Measurements from ENCODE around the gene GJB2.

Gene GJB2

DNA sequence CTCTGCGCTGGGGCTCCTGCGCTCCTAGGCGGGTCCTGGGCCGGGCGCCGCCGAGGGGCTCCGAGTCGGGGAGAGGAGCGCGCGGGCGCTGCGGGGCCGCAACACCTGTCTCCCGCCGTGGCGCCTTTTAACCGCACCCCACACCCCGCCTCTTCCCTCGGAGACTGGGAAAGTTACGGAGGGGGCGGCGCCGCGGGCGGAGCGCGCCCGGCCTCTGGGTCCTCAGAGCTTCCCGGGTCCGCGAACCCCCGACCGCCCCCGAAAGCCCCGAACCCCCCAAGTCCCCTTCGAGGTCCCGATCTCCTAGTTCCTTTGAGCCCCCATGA, at the start of gene GJB2:
Gene GJB2 (minus strand): TSS at position 103 of the 326 bp plus-strand sequence. CDS start 3,357 bp downstream, outside the sequence.
- Mint-ChIP-seq H3K27ac (no peak within 1 kb of the TSS), H3K36me3 (ENCODE audit: low read depth) (peaks cover 6% of the 10 kb centered on the region), H3K27me3 (peaks cover 60% of the 10 kb centered on the region), H3K4me1 (ENCODE audit: low read depth) (peaks cover 47% of the 10 kb centered on the region), H3K4me3 (peak within 1 kb of the TSS; percentile 78), H3K9me3 (peaks cover 8% of the 10 kb centered on the region)
- intact Hi-C loops (cut with micrococcal nuclease): loop anchor here (10.0 kb wide), 3 partner anchors 232 to 512 kb away; partner anchors contain the start of gene IL17D

DNA sequence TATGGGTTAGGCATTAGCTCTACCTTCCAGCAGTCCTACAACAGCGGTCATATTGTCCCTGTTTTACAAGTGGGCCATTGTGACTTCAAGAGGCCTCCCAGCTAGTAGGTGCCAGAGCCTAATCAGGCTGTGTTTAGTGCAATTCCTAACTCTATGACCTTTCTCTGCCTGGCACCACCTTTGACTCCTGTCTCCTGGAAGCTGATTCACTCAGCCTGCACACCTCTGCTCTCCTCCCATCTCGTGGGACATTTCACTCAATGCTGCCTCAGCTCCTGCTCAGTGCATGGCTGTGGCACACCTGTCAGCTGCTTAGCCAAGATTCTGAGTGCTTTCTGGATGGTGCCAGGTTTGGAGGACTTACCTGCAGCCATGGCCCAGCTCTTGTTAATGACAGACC, 48.9 kb upstream of the GJB2 start:
- intact Hi-C loops (cut with micrococcal nuclease): no loop called here
- Mint-ChIP-seq H3K9me3 (no peaks in the 10 kb centered on the region), H3K27me3 (peaks cover 20% of the 10 kb centered on the region), H3K4me1 (ENCODE audit: low read depth) (peaks cover 7% of the 10 kb centered on the region), H3K36me3 (ENCODE audit: low read depth) (no peaks in the 10 kb centered on the region), H3K27ac (no peak overlapping the region), H3K4me3 (no peak overlapping the region)

DNA sequence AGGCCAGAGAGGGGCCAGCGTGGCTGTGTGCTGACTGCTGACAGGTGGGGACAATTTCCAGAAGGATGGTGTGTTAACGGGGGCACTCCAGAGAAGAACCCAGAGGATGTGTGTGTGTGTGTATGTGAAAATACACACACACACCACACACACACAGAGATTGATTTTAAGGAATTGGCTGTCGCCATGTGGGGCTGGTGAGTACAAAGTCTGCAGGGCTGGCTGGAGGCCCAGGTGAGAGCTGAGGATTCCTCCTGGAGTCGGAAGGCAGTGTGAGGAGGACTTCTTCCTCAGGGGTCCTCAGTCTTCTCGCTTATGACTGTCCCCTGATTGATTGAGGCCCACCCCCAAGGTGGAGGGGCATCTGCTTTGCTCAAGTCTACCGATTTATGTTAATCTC, 47.0 kb upstream of the GJB2 start:
- Mint-ChIP-seq H3K4me1 (ENCODE audit: low read depth) (peaks cover 6% of the 10 kb centered on the region), H3K27me3 (peaks cover 26% of the 10 kb centered on the region), H3K27ac (no peak overlapping the region), H3K4me3 (no peak overlapping the region), H3K36me3 (ENCODE audit: low read depth) (no peaks in the 10 kb centered on the region), H3K9me3 (no peaks in the 10 kb centered on the region)
- intact Hi-C loops (cut with micrococcal nuclease): no loop called here

DNA sequence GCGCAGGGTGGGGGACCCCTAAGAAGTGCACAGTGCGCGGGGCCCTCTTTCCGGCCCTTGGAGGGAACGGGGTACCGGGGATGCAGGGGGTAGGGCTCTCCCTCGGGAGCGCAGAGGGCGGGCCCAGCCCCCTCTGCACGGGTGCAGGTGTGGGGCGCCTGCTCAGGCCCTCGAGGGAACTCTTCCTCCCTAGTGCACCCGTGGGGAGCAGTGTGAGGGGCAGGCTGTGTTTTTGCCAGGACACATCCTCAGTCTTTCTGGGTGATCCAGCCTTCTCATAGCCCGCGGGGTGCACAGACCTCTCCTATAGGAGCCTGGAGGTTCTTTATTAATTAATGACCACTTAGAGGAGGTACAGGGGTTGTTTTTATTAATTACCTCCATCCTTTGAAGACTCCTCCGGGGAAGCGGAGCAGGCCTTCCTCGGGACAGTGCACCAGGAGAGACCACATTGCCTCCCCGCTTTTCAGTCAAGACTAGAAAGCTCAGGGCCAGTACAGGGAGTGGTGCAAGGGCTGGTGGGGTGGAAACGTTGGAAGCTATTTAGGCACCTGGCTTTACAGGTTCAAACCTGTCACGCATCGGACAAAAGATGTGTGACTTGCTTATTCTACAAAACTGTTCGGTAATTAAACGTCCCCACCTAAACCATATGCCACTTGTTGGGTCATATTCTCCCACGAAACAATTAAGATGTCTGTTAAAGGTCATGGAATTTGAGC, 40.0 kb upstream of the GJB2 start:
- Mint-ChIP-seq H3K27ac (no peak overlapping the region), H3K36me3 (ENCODE audit: low read depth) (no peaks in the 10 kb centered on the region), H3K9me3 (no peaks in the 10 kb centered on the region), H3K4me1 (ENCODE audit: low read depth) (peaks cover 10% of the 10 kb centered on the region), H3K27me3 (peaks cover 57% of the 10 kb centered on the region), H3K4me3 (peak overlapping the region; percentile 37)
- intact Hi-C loops (cut with micrococcal nuclease): no loop called here

DNA sequence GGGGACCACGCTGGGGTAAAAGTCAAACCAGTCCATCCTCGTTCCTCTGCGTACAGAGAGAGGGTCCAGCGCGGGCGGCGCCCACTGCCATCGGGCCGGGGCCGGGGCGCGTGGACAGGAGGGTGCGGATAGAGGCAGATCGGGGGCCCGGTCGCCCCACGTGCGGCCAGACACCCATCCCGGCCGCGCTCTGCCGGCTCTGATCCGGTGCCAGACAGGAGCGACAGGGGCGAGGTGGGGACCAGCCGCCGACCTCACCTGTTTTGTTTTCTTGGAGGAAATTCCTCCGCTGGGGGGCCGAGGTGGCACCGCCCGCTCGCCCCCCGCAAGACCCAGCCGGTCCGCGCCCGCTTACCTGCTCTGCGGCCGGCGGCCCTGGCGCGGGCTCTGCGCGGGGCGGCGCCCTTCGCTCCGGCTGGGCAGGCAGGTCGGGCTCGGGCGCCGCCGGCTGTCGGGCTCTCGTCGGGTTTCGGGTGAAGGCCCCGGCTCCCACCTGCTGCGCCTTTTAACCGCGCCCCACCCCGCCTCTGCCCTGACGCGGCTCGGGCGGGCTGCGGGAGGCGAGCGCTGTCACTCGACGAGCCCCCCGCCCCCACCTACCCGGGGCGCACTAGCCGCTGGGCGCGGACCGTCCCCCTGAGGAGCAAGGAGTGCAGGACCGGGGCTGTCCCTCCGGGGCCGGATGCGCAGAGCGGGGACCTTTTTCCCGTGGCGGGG, 39.3 kb upstream of the GJB2 start, which contains the start of gene GJB6:
Gene GJB6 (minus strand): TSS at position 481 of the 717 bp plus-strand sequence. CDS start 8,839 bp downstream, outside the sequence.
- Mint-ChIP-seq H3K4me1 (ENCODE audit: low read depth) (peaks cover 10% of the 10 kb centered on the region), H3K27me3 (peaks cover 53% of the 10 kb centered on the region), H3K9me3 (no peaks in the 10 kb centered on the region), H3K27ac (no peak within 1 kb of the TSS), H3K36me3 (ENCODE audit: low read depth) (no peaks in the 10 kb centered on the region), H3K4me3 (peak within 1 kb of the TSS; percentile 49)
- intact Hi-C loops (cut with micrococcal nuclease): no loop called here

DNA sequence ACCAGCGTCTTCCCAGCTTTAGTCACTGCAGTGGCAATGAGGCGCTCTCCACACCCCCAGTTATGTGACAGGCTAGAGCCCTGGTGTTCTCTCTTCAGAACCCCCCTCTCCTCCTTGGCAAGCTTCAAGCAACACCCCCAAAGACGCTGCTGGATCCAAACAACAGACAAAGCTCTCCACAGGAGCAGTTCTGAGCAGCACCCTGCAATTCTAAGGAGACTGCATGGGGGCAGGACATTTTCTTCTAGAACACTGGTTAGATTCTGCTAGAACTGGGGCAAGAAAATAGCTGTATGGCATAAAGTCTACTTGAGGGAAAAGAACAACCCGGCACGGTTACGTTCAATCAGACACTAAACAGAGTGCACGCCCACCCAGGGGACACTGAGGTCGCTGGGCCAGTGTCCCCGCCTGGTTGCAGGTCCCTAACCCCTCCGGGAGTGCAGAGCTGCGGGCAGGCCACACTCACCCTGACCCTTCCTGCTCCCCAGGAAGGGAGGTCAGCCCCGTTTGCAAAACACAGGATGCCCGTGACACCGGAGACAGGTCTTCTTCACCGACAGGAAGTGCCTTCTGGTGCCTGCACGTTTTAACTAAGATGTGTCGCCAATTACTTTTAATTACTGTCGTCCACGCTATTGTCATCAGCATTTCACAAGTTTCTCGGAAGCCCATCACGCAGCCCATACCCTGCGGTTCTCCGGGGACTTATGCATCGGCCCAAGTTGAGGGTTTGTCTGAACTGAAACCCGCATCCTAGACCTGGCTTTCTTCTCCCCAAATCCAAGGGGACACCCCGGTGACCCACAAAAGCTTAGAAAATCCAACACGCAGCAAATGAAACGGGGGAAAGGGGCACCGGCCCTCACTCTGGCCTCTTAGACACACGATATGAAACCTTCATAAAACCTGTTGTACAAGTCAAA, 38.4 kb upstream of the GJB2 start:
- Mint-ChIP-seq H3K36me3 (ENCODE audit: low read depth) (no peaks in the 10 kb centered on the region), H3K9me3 (no peaks in the 10 kb centered on the region), H3K4me1 (ENCODE audit: low read depth) (peaks cover 10% of the 10 kb centered on the region), H3K27ac (no peak overlapping the region), H3K27me3 (peaks cover 52% of the 10 kb centered on the region), H3K4me3 (peak overlapping the region; percentile 49)
- intact Hi-C loops (cut with micrococcal nuclease): no loop called here

DNA sequence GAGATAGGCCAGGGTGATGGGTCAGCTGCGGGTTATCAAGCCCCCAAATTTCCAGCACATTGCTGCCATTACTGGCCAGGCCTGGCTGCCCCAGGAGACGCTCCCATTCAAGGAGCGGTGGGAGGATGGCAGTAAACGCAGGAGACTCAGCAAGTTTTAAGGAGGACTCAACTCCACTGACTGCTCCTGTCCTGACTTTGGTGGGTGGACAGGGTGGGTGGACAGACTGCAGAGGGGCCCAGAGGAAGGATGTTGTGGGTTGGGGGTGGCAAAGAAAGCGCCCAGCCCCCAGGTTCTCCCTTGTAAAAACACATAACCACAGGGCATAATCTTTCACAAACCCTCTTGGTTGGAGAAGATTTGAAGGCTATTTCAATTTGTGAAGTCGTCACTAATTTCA, 35.0 kb upstream of the GJB2 start:
- H3K4me1 Mint-ChIP-seq (ENCODE audit: low read depth): peaks cover 16% of the 10 kb centered on the region
- peaks cover 29% of the 10 kb centered on the region for H3K27me3 Mint-ChIP-seq
- H3K4me3 Mint-ChIP-seq: no peak overlapping the region
- intact Hi-C loops (cut with micrococcal nuclease): no loop called here
- no peaks in the 10 kb centered on the region for H3K9me3 Mint-ChIP-seq
- no peak overlapping the region for H3K27ac Mint-ChIP-seq
- no peaks in the 10 kb centered on the region for H3K36me3 Mint-ChIP-seq (ENCODE audit: low read depth)

DNA sequence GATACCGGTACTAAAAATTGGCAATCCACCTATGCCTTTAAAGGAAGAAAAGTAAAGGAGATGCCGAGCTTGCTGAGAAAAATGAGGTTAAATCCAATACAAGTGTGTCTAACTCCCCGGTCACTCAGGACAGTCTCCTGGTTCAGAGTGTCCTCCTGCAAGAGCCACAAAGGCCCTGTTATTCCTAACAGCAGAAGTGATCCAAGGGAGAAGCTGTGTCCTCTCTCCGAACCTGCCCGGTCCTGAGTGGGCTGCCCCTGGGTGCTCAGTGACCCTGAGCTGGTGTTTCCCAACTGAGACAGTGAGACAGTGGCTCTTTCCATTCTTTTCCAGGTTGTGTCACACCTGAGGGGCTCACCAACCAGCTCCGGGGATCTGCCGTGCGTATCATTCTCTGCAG, 34.5 kb upstream of the GJB2 start:
- Mint-ChIP-seq H3K27ac (no peak overlapping the region), H3K27me3 (peaks cover 25% of the 10 kb centered on the region)
- intact Hi-C loops (cut with micrococcal nuclease): no loop called here

DNA sequence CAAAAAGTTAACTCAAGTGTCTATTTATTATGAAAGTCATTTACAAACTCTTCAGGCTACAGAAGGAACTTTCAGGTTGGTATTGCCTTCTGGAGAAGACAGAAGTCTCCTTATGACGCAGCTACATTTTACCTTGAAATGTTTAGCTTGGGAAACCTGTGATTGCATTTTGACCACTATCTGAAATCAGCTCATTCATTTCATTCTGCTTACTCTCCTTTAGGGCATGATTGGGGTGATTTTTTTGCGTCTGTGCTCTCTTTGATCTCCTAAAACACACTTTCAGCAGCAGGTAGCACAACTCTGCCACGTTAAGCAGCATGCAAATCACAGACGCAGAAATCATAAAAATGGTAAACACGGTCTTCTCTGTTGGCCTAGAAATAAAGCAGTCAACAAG, 29.8 kb upstream of the GJB2 start:
- Mint-ChIP-seq H3K27ac (no peak overlapping the region), H3K9me3 (no peaks in the 10 kb centered on the region), H3K4me3 (no peak overlapping the region), H3K27me3 (no peaks in the 10 kb centered on the region), H3K4me1 (ENCODE audit: low read depth) (peaks cover 45% of the 10 kb centered on the region), H3K36me3 (ENCODE audit: low read depth) (no peaks in the 10 kb centered on the region)
- intact Hi-C loops (cut with micrococcal nuclease): no loop called here

More for the DNA sequence above, 34.5 kb upstream of the GJB2 start:
- H3K4me1 Mint-ChIP-seq (ENCODE audit: low read depth): peaks cover 21% of the 10 kb centered on the region
- H3K9me3 Mint-ChIP-seq: no peaks in the 10 kb centered on the region
- H3K4me3 Mint-ChIP-seq: no peak overlapping the region
- no peaks in the 10 kb centered on the region for H3K36me3 Mint-ChIP-seq (ENCODE audit: low read depth)

DNA sequence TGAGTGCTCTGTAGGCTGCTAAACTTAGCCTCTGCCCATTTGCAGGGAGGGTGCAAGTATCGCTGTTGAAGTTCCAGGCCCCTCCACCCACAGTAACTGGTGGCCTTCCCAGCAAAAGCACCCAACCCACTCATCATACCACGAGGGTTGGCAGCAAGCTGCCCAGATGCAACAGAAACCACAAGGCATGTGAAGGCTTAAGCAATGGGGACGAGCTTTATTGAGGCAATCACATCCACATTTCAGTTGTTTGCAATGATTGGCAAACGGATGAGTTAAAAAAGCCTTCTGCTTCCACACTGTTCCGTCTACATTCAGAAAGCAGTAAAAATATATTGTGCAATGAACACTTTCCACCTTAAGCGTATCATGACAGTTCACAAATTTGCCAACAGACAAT, 29.0 kb upstream of the GJB2 start:
- Mint-ChIP-seq H3K27ac (peak overlapping the region; percentile 44), H3K27me3 (no peaks in the 10 kb centered on the region), H3K36me3 (ENCODE audit: low read depth) (no peaks in the 10 kb centered on the region), H3K4me1 (ENCODE audit: low read depth) (peaks cover 45% of the 10 kb centered on the region), H3K9me3 (no peaks in the 10 kb centered on the region), H3K4me3 (no peak overlapping the region)
- intact Hi-C loops (cut with micrococcal nuclease): no loop called here

DNA sequence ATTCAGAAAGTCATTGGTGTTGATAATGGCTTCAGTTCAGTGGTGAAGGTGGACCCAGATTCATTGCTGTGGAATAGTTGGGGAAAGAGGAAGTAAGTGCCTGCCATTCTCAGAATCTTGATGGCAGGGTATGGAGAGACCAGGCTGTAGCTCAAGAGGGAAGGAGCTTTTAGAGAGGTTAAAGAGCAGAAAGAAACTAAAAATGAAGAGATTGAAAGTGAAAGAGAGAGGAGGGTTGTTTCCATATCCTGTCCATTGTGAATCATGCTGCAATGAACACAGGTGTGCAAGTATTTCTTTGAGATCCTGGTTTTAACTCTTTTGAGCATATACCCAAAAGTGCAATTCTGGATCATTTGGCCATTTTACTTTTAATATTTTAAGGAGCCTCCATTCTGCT, 26.8 kb upstream of the GJB2 start:
- Mint-ChIP-seq H3K9me3 (no peaks in the 10 kb centered on the region), H3K36me3 (ENCODE audit: low read depth) (no peaks in the 10 kb centered on the region), H3K27me3 (no peaks in the 10 kb centered on the region), H3K4me3 (no peak overlapping the region), H3K27ac (no peak overlapping the region), H3K4me1 (ENCODE audit: low read depth) (peaks cover 45% of the 10 kb centered on the region)
- intact Hi-C loops (cut with micrococcal nuclease): no loop called here

DNA sequence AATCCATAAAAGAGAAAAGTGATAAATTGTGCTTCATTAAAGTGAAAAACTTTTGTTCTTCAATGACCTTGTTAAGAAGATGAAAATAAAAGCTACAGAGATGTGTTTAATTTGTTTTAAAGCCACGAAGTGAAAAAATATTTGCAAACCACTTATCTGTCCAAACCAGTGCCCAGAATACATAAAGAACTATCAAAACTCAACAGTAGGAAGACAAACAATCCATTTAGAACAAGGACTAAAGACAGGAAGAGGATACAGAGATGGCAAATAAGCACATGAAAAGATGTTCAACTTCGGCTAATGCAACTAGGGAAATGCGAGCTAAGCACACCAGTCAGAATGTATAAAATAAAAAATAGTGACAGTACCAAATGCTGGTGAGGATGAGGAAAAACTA, 24.4 kb upstream of the GJB2 start:
- peaks cover 14% of the 10 kb centered on the region for H3K9me3 Mint-ChIP-seq
- peaks cover 33% of the 10 kb centered on the region for H3K4me1 Mint-ChIP-seq (ENCODE audit: low read depth)
- intact Hi-C loops (cut with micrococcal nuclease): no loop called here
- H3K27me3 Mint-ChIP-seq: no peaks in the 10 kb centered on the region
- no peak overlapping the region for H3K4me3 Mint-ChIP-seq
- H3K27ac Mint-ChIP-seq: no peak overlapping the region
- H3K36me3 Mint-ChIP-seq (ENCODE audit: low read depth): no peaks in the 10 kb centered on the region

DNA sequence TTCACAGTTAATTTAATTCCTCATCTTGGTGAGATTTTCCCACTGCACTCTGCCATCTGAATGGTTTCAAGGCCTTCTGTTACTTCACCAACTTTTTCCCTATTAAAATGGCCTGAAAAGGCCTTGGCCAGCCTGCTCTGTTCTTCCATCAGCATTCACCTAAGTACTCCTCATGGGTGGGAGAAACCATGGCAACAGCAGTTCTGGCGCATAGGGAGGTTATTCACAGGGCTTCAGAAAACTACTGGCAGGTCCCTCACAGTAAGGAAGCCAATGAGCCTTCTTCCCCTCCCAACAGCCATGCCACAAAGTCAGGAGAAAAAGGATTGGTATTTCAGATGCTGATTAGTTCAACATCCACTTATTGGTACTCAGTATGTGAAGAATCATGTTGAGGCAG, 17.2 kb upstream of the GJB2 start:
- Mint-ChIP-seq H3K27me3 (peaks cover 4% of the 10 kb centered on the region), H3K36me3 (ENCODE audit: low read depth) (no peaks in the 10 kb centered on the region), H3K4me1 (ENCODE audit: low read depth) (peaks cover 12% of the 10 kb centered on the region), H3K27ac (no peak overlapping the region), H3K9me3 (peaks cover 14% of the 10 kb centered on the region), H3K4me3 (no peak overlapping the region)
- intact Hi-C loops (cut with micrococcal nuclease): no loop called here
